Retina (tissue), 1 donor: ENCODE data around the gene EIF2B2.

Experiments used
- DNase-seq: peaks from one replicate; pipeline ENCODE4 v3.0.0-alpha.2; 2016

The EIF2B2 gene

DNA sequence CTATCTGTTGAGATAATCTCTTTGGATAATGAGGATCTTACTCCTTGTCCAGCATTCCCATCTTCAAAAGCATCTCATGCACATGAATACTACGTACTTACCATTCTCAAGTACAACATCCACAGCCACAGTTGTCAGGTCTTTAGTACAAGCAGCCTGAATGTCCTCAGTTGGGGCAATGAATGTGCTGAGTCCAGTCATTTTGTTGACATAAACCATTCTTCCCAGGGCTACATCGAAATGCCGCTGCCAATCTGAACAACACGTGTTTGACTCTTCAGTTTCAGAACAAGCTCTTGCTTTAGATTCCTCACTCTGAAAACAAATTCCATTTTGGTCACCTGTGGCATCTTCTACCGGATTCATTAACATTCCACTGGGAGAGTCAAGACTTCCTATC, 43.6 kb downstream of the EIF2B2 start:
- DNase-seq = no peak

DNA sequence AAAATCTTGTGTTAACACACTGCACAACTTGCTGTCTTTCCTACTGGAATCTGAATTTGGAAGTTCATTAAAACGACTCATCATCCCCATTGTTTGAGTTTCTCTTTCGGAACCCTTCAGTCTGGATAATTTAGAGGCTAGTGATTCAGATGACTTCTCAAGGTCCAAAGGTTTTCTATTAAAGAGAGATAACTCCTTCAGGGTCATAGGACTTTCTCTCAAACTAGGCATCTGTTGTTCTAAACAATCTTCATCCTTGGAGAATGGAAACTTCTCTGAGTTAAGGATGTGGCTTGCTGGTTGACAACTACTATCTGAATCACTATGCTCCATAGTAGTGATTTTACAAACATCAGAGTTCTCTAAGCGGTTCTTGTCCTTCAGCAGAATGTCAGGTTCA, 44.2 kb downstream of the EIF2B2 start:
- DNase-seq = no peak

DNA sequence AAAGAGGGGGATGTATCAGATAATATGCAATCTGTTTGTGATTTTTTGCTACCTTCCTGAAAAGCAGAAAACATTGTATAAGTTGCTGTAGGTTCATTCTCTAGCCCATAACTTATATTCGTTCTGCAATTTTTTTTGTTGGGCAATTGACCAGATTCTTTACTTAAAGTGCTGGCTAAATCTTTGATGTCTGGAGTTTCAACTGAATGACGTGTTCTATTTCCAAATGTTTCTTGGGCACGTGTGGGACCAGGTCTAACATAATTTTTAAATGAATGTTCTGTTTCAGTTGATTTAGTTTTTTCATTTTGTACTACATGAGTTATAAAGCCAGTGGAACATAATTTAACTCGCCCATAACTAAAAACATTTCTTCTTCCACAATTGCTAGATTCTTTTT, 44.8 kb downstream of the EIF2B2 start:
- no peak for DNase-seq

DNA sequence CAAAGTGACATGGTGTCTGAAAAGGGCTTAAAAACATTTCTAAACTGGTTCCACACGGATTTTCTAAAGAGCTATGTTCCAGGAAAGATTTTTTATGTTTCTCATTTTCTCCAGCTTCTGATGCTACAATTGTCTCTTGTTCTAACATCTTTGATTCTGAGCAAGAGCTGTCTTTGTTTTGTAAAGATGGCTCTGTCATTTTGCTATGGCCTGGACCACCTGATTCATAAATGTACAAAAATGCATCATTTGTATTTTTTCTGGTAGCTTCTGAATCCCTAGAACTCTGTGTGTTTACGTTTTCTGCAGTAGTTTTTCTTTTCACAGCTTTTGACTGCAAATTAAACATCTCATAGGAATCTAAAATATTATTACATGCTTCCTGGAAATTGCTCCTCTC, 45.4 kb downstream of the EIF2B2 start:
- no peak for DNase-seq

DNA sequence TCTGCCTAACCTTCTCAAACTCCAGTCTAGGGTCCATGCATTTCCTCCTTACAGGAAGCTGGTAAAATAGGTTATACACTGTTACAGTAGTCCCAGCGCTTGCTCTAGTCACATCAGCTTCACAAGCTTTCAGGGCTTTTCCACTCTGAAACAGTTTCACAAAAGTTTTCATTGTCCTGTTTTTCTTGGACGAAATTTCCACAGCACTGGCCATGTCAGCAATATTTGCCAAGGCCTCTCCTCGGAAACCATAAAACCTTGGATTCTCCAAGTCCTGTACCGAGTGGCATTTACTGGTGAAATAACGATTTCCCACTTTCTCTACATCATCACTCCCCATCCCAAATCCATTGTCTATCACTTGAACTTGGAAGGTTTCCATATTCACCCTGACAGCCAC, 46.4 kb downstream of the EIF2B2 start:
- no peak for DNase-seq

DNA sequence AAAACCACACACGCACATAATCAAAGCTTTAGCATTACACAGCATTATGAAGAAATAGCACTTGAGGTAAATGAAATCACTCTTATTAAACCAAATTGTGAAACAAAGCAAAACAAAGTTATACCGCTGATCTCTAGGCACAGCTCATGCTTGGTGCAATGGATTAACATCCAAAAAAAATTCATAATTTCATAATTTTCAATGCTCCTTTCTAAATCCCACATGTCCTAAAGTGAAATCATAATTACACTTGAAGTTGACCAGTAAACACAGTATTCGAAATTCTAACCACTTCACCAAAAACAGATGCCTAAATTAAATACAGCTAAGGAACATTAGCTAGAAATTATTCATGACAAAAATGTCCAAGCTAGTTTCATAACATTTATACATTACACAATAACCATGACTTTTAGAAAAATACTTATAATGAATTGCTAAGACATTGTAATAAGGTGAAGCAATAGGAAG, 47.0 kb downstream of the EIF2B2 start:
- no peak for DNase-seq

DNA sequence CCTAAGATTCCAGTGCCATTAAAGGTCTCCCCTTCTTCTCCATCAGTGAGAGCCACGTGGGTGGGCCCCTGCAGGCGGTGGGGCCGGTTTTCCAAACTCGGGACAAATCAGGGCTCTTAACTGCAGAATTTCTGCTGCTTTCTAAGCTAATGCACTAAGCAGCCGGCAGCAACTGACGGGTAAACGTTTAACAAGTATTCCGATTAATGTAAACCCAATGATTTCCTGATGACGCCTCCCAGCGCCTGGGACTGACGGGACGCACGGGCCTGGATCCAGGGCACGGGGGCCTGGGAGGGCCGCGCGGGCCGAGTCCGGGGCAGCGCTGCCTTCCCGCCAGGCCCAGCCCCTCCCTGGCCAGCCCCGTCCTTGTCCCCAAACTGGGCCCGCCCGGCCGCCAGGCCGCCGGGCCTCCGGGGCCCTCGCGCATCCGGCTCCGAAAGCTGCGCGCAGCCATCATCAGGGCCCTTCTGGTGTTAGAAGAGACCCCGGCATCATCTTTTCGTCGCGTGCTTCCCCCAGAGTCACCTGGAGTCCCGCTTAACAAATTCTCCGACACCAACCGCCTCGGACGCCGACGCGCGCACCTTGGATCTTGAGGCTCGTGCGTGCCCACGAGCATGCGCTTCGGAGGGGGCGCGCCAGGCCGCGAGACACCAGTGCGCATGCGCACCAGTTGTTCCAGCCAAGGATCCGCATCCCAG, 48.3 kb downstream of the EIF2B2 start, which contains the start of gene MLH3:
Gene MLH3, minus strand, starts transcription at position 616 of the 704 bp plus-strand sequence. CDS start 1,812 bp downstream, outside the sequence.
- DNase-seq = peak; percentile 95

DNA sequence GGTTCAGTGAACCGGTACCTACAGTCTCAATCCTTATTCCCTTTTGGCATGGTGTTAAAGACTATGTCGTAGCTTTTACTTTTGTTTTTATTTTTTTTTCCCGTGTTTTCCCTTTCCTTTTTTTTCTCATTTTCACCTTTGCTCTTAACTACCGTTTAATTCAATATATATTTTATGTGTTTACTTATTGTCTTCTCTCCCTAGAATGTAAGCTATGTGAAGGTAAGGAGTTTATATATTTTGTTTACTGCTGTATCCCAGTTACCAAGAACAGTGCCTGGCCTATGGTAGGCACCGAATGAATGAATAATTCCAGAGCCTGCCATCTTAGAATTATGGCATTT, 48.8 kb downstream of the EIF2B2 start:
- no peak for DNase-seq

DNA sequence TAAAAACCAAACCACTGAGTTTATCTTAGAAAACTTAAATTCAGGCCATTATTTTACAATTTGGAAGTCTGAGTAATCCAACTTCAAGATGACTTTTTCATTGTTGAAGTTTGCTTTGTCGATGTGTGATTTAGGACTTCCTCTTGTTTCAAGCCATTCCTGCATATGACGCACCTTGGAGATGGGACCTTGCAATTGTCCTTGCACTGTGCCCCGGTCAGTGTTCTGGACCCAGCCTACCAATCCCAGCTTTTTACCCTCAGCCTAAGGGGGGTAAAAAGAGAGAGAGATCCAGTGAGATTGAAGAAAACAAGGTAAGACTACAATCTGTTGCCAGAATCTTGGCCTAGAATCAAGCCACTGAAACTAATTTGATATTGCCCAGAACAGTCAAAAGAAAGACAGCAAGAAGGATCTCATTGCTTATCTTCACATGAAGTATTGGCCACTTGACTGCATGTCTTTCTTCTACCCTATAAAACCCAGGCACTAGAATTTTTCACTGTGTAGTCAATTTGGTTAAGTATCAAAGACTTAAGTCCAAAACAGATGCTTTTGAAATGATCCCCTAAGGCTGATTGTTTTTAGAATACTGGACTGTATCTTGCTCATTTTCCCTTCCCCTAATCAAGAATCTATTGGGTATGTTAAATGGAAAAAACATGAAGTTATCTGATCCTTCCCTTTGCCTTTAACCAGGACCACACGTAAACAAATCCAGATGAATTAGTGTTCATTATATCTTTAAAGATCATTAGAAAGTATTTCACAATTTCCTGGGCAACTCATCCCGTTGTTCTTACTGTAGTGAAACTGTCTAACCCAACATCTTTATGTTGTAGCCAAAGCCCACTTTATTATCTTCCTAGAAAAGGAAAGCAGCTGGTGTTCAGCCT, 50.9 kb downstream of the EIF2B2 start:
- DNase-seq = no peak

DNA sequence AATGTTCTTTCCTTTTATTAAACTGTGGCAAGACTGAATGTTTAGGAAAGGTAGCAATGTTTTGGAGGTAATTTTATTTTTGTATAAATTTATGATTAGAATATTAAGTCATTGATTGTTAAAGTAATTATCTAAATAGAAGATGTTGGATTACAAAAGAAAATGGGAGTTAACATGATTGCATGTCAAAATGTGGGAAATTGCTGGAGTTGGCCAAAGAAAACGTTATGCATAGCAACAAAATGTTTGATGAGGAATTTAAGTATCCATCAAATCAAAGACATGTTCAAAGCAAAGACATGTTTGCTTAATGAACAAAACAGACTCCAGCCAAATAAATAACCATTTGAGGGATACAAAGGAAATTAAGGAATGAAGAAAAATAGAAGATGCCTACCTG, 51.7 kb downstream of the EIF2B2 start:
- no peak for DNase-seq

DNA sequence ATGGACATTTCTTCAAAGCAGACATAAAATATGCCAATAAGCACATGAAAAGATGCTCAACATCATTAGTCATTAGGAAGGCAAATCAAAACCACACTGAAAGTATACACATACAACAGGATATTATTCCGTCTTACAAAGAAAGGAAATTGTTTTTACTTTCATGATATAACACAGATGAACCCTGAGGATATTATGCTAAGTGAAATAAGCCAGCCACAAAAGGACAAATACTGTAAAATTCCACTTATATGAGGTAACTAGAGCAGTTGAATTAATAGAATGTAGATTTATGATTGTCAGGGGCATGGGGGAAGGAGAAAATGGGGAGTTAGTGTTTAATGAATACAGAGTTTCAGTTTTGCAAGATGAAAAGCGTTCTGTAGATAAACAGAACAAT, 56.9 kb downstream of the EIF2B2 start:
- DNase-seq = no peak

DNA sequence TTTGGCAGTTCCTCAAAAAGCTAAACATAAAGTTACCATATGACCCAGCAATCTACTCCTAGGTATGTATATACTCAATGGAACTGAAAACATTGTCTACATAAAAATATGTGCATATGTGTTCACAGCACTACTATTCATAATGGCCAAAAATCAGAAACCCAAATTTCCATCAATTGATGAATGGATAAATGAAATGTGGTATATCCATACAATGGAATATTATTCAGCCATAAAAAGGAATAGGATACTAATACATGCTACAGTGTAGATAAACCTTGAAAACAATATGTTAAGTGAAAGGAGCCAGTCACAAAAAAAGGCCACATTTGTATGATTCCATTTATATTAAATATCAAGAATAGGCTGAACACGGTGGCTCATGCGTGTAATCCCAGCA, 57.7 kb downstream of the EIF2B2 start:
- no peak for DNase-seq
